SK-N-SH (cell line): ENCODE measurements around the gene CDK8. TPM values are rescaled to one million over a fixed set of nuclear protein-coding genes. Genes with fewer than 3 reads are reported as not detected.

Experiments used
- CTCF ChIA-PET: fragments of 300-600, 350-600 bp; formaldehyde crosslinking; extraction: SDS; loops from one replicate; lab custom pipeline; 2021; lab: Yijun Ruan, JAX
- POLR2A ChIA-PET: fragments of 350-600 bp; sonication (Branson Sonifier 250); formaldehyde crosslinking; extraction: SDS; loops from one replicate; lab custom pipeline; 2020; ENCODE audit warnings: antibody characterized with exemption, inconsistent platforms; lab: Yijun Ruan, JAX
- DNase-seq: peaks from one replicate; pipeline ENCODE4 v3.0.0; 2012
- H2AFZ ChIP-seq: fragments of 200-600 bp; sonication (generic); 2 replicates; pipeline ENCODE4 v1.8.1; 2016; ENCODE audit warnings: antibody characterized with exemption, mild to moderate bottlenecking, low read depth
- H3F3A ChIP-seq: fragments of 200-600 bp; sonication (generic); replicated peaks from 2 replicates; pipeline ENCODE3; 2016; ENCODE audit warnings: antibody characterized with exemption, mild to moderate bottlenecking; ENCODE audit not compliant: insufficient read depth
- H3K27ac ChIP-seq, 2 experiments: fragments of 200-500 bp in 1 of 2; fragments of 200-600 bp in 1 of 2; sonication (Bioruptor generic) in 1 of 2; sonication (generic), shearing (Covaris generic) in 1 of 2; 2 replicates each; pipeline versions ENCODE4 v1.5.1 to v1.6.1; 2014 to 2016; ENCODE audit warnings: low read depth in 2 of 2, inconsistent platforms in 1 of 2, low read length in 1 of 2, mild to moderate bottlenecking in 1 of 2, mixed read lengths in 1 of 2
- H3K27me3 ChIP-seq: fragments of 200-600 bp; sonication (generic), shearing (Covaris generic); 2 replicates; pipeline ENCODE4 v1.6.1; 2016; ENCODE audit warnings: mixed run types; ENCODE audit not compliant: insufficient read depth
- H3K36me3 ChIP-seq, 2 experiments: fragments of 200-500 bp in 1 of 2; fragments of 200-600 bp in 1 of 2; sonication (Bioruptor generic) in 1 of 2; sonication (generic) in 1 of 2; replicated peaks in 1 of 2; 2 replicates each; pipeline versions ENCODE3 to v1.5.1; 2014 to 2016; ENCODE audit warnings: low read length in 1 of 2, mild to moderate bottlenecking in 1 of 2; ENCODE audit not compliant: insufficient read depth in 2 of 2, control insufficient read depth in 1 of 2
- H3K4me1 ChIP-seq, 2 experiments: fragments of 200-500 bp in 1 of 2; fragments of 200-600 bp in 1 of 2; sonication (Bioruptor generic) in 1 of 2; sonication (generic), shearing (Covaris generic) in 1 of 2; 2 replicates each; pipeline versions ENCODE4 v1.5.1 to v1.6.1; 2014 to 2016; ENCODE audit warnings: low read depth in 1 of 2, low read length in 1 of 2, mixed run types in 1 of 2; ENCODE audit not compliant: insufficient read depth in 2 of 2, control insufficient read depth in 1 of 2
- H3K4me2 ChIP-seq: fragments of 200-600 bp; sonication (generic), shearing (Covaris generic); 2 replicates; pipeline ENCODE4 v1.6.1; 2017; ENCODE audit warnings: mixed run types
- H3K4me3 ChIP-seq, 2 experiments: fragments of 200-500 bp in 1 of 2; fragments of 200-600 bp in 1 of 2; sonication (Bioruptor generic) in 1 of 2; sonication (generic), shearing (Covaris generic) in 1 of 2; 2 replicates each; pipeline versions ENCODE4 v1.5.1 to v1.8.1; 2014 to 2016; ENCODE audit warnings: low read depth in 2 of 2, inconsistent platforms in 1 of 2, low read length in 1 of 2, mild to moderate bottlenecking in 1 of 2, mixed read lengths in 1 of 2, moderate library complexity in 1 of 2
- H3K79me2 ChIP-seq: fragments of 200-600 bp; sonication (generic); 2 replicates; pipeline ENCODE4 v1.8.1; 2017; ENCODE audit warnings: mild to moderate bottlenecking; ENCODE audit not compliant: insufficient read depth
- H3K9ac ChIP-seq: fragments of 200-600 bp; sonication (generic); 2 replicates; pipeline ENCODE4 v1.6.1; 2017; ENCODE audit warnings: mixed run types
- H3K9me2 ChIP-seq: fragments of 200-600 bp; sonication (generic); 2 replicates; pipeline ENCODE4 v1.6.1; 2017; ENCODE audit warnings: mixed run types
- H3K9me3 ChIP-seq: fragments of 200-600 bp; sonication (generic); 2 replicates; pipeline ENCODE4 v1.6.1; 2017; ENCODE audit warnings: mixed run types, mild to moderate bottlenecking, moderate library complexity
- H4K20me1 ChIP-seq: fragments of 200-600 bp; sonication (generic); 2 replicates; pipeline ENCODE4 v1.6.1; 2017; ENCODE audit warnings: mild to moderate bottlenecking, mixed run types; ENCODE audit not compliant: insufficient read depth
- CHD2 ChIP-seq: fragments of 150-350 bp; IDR thresholded peaks from 2 replicates; pipeline ENCODE4 v1.6.1; 2018; ENCODE audit warnings: low read length; ENCODE audit not compliant: partially characterized antibody
- EP300 ChIP-seq, 2 experiments: IDR thresholded peaks; 2 replicates each; pipeline versions ENCODE4 v1.4.0 to v1.6.1; 2012; ENCODE audit warnings: borderline replicate concordance in 1 of 2, low read depth in 1 of 2, low read length in 1 of 2
- FOSL2 ChIP-seq: IDR thresholded peaks from 2 replicates; pipeline ENCODE4 v1.4.0; 2012; ENCODE audit warnings: low read depth, mild to moderate bottlenecking, moderate library complexity, borderline replicate concordance
- FOXJ3 ChIP-seq: sonication (generic); formaldehyde crosslinking; IDR thresholded peaks from 2 replicates; pipeline ENCODE4 v1.5.1; 2020; ENCODE audit warnings: mild to moderate bottlenecking, missing genetic modification reagents
- JUND ChIP-seq: IDR thresholded peaks from 2 replicates; pipeline ENCODE4 v1.4.0; 2012
- NFIC ChIP-seq: IDR thresholded peaks from 2 replicates; pipeline ENCODE4 v1.4.0; 2012; ENCODE audit warnings: borderline replicate concordance
- NRF1 ChIP-seq: IDR thresholded peaks from 2 replicates; pipeline ENCODE4 v1.6.1; 2012; ENCODE audit warnings: low read depth, mild to moderate bottlenecking, low read length
- POLR2AphosphoS5 ChIP-seq: IDR thresholded peaks from 2 replicates; pipeline ENCODE4 v1.6.1; 2012; ENCODE audit warnings: low read depth, low read length
- RFX5 ChIP-seq: IDR thresholded peaks from 2 replicates; pipeline ENCODE4 v1.6.1; 2012; ENCODE audit warnings: mild to moderate bottlenecking, improper control_type of control experiment, low read length
- SIN3A ChIP-seq: IDR thresholded peaks from 2 replicates; pipeline ENCODE4 v1.6.1; 2012; ENCODE audit warnings: low read depth, mild to moderate bottlenecking, low read length, moderate library complexity, borderline replicate concordance
- SMC3 ChIP-seq: IDR thresholded peaks from 2 replicates; pipeline ENCODE4 v1.6.1; 2012; ENCODE audit warnings: low read depth, low read length, improper control_type of control experiment
- TCF12 ChIP-seq: IDR thresholded peaks from 2 replicates; pipeline ENCODE4 v1.4.0; 2012
- TEAD4 ChIP-seq: IDR thresholded peaks from 2 replicates; pipeline ENCODE4 v1.4.0; 2012; ENCODE audit warnings: mild to moderate bottlenecking, borderline replicate concordance; ENCODE audit not compliant: insufficient read depth
- USF2 ChIP-seq: fragments of 150-350 bp; IDR thresholded peaks from 2 replicates; pipeline ENCODE4 v1.6.1; 2017; ENCODE audit warnings: antibody characterized with exemption, low read length, low read depth, borderline replicate concordance
- whole genome bisulfite sequencing: methylation state at CpG from one replicate; pipeline ENCODE4 v1.1.6; 2017; ENCODE audit warnings: low lambda C conversion rate; 5-methylcytosine and 5-hydroxymethylcytosine counted together
- polyA plus RNA-seq, 3 experiments: library from polyadenylated mRNA; depleted of rRNA; stranded (reverse); fragments of >200 nt; gene quantifications; 2 replicates each; pipeline ENCODE4 v1.2.3, GENCODE V29; 2012
- TF ChIP-seq, protein P1 (sequence below): IDR thresholded peaks from 2 replicates; pipeline ENCODE4 v1.4.0; 2012; ENCODE audit warnings: low read depth, borderline replicate concordance

The CDK8 gene
- polyA plus RNA-seq, 1 of the 3 experiments (the other 2 are of a cell fraction): 10.1 TPM

GRCh38 chr13:26219726-26220125 lies 34.2 kb upstream of the CDK8 start:
- peaks cover 25% of the 10 kb centered on the region for H3K79me2 ChIP-seq
- peaks cover 57 to 60% of the 10 kb centered on the region in 2 experiments for H3K36me3 ChIP-seq
- no peak for TF ChIP-seq TEAD4
- TF ChIP-seq, all 33 proteins: peak for 0
- CTCF ChIA-PET: interaction anchor here (2.3 kb wide), 1 partner anchor 35 kb away, joined by 7 read pairs; no protein-coding TSS in a partner anchor
- H3K27ac ChIP-seq: no peak overlapping the region
- peaks cover 0 to 10% of the 10 kb centered on the region in 2 experiments; a peak in 3 of 4 replicates for H3K4me1 ChIP-seq
- no peaks in the 10 kb centered on the region for H4K20me1 ChIP-seq
- 88% methylated on average over 1 of the region's 1 CpG for WGBS
- H3K4me2 ChIP-seq: peak overlapping the region; percentile 77
- H3K4me3 ChIP-seq: 0 out of 4 replicates have a peak overlapping the region, but pooled peaks of 1 of the 2 experiments have one; percentile 88
- POLR2A ChIA-PET: no interaction called here
- H3F3A ChIP-seq: peaks cover 10% of the 10 kb centered on the region
- H3K9me2 ChIP-seq: no peaks in the 10 kb centered on the region
- no peaks in the 10 kb centered on the region for H3K27me3 ChIP-seq
- H3K9ac ChIP-seq: no peak overlapping the region
- no peaks in the 10 kb centered on the region for H3K9me3 ChIP-seq
- H2AFZ ChIP-seq: no peak overlapping the region
- no peak for DNase-seq

- POLR2A ChIA-PET: no interaction called here
- H3K9ac ChIP-seq: peak overlapping the region; percentile 99; the same call in 1 of the 2 replicates
Observed at GRCh38 chr13:26220575-26220974, 33.4 kb upstream of the CDK8 start.

GRCh38 chr13:26221399-26221720 lies 32.6 kb upstream of the CDK8 start:
- H3K9me2 ChIP-seq: no peaks in the 10 kb centered on the region
- DNase-seq: no peak
- peak overlapping the region; percentile 99 for H3K9ac ChIP-seq
- H3K27ac ChIP-seq: peak overlapping the region; percentile 95 to 98
- WGBS: 1% methylated on average over 16 of the region's 16 CpGs
- TF ChIP-seq NRF1: no peak
- no peak for TF ChIP-seq TCF12
- TF ChIP-seq, protein P1, sequence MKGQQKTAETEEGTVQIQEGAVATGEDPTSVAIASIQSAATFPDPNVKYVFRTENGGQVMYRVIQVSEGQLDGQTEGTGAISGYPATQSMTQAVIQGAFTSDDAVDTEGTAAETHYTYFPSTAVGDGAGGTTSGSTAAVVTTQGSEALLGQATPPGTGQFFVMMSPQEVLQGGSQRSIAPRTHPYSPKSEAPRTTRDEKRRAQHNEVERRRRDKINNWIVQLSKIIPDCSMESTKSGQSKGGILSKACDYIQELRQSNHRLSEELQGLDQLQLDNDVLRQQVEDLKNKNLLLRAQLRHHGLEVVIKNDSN: no peak
- no peak for TF ChIP-seq JUND
- TF ChIP-seq FOXJ3 (CRISPR knock-in tag): no peak
- no peak for TF ChIP-seq RFX5
- no peak; the same call in 1 of the 2 replicates for TF ChIP-seq SMC3
- no peak for TF ChIP-seq NFIC
- no peak for TF ChIP-seq TEAD4
- no peak for TF ChIP-seq POLR2AphosphoS5
- TF ChIP-seq SIN3A: no peak
- TF ChIP-seq EP300 (IDR thresholded peaks at IDR 0.05; ENCODE audit: borderline replicate concordance in 1 of 2, low read depth in 1 of 2, low read length in 1 of 2): no peak
- no peak for TF ChIP-seq USF2
- no peaks in the 10 kb centered on the region for H3K9me3 ChIP-seq
- peaks cover 10% of the 10 kb centered on the region for H3F3A ChIP-seq
- peak overlapping the region; percentile 94 for H2AFZ ChIP-seq
- ChIA-PET CTCF (interaction anchor here (1.3 to 2.3 kb wide), 3 partner anchors 37 to 477 kb away, joined by 5 to 7 read pairs (median 5); no protein-coding TSS in a partner anchor), POLR2A (interaction anchor here (0.9 to 1.4 kb wide), 2 partner anchors 37 to 1049 kb away, joined by 4 read pairs; partner anchors contain the start of gene RASL11A)
- no peaks in the 10 kb centered on the region for H4K20me1 ChIP-seq
- peak overlapping the region; percentile 77 for H3K4me2 ChIP-seq
- H3K36me3 ChIP-seq: peaks cover 40 to 44% of the 10 kb centered on the region in 2 experiments
- H3K79me2 ChIP-seq: peaks cover 25% of the 10 kb centered on the region
- peaks cover 0 to 10% of the 10 kb centered on the region in 2 experiments; a peak in 3 of 4 replicates for H3K4me1 ChIP-seq
- H3K27me3 ChIP-seq: no peaks in the 10 kb centered on the region
- peak overlapping the region; percentile 82 to 88 for H3K4me3 ChIP-seq

More at GRCh38 chr13:26220575-26220974, 33.4 kb upstream of the CDK8 start:
- Histone ChIP-seq H3F3A (peaks cover 10% of the 10 kb centered on the region), H3K4me3 (peak overlapping the region; percentile 82 to 88; a peak in 3 of 4 replicates), H4K20me1 (no peaks in the 10 kb centered on the region), H3K36me3 (peaks cover 48 to 51% of the 10 kb centered on the region in 2 experiments), H2AFZ (no peak overlapping the region), H3K27me3 (no peaks in the 10 kb centered on the region), H3K27ac (peak overlapping the region in 1 of 2 experiments; percentile 98; a peak in 2 of 4 replicates), H3K79me2 (peaks cover 25% of the 10 kb centered on the region), H3K9me2 (no peaks in the 10 kb centered on the region), H3K4me1 (peaks cover 0 to 10% of the 10 kb centered on the region in 2 experiments; a peak in 3 of 4 replicates), H3K4me2 (peak overlapping the region; percentile 77), H3K9me3 (no peaks in the 10 kb centered on the region)
- CTCF ChIA-PET: interaction anchor here (0.6 to 2.3 kb wide), 5 partner anchors 34 to 1734 kb away, joined by 3 to 7 read pairs (median 5); no protein-coding TSS in a partner anchor
- DNase-seq: no peak
- peak; percentile 26; the same call in 1 of the 2 replicates for TF ChIP-seq FOSL2
- TF ChIP-seq CHD2: no peak
- 51% methylated on average over 2 of the region's 2 CpGs for WGBS
